Measurements from ENCODE around the gene RCBTB2.

GRCh38 chr13:48578516-48579164, 45.8 kb upstream of the RCBTB2 start:
- TF ChIP-seq, protein P1, sequence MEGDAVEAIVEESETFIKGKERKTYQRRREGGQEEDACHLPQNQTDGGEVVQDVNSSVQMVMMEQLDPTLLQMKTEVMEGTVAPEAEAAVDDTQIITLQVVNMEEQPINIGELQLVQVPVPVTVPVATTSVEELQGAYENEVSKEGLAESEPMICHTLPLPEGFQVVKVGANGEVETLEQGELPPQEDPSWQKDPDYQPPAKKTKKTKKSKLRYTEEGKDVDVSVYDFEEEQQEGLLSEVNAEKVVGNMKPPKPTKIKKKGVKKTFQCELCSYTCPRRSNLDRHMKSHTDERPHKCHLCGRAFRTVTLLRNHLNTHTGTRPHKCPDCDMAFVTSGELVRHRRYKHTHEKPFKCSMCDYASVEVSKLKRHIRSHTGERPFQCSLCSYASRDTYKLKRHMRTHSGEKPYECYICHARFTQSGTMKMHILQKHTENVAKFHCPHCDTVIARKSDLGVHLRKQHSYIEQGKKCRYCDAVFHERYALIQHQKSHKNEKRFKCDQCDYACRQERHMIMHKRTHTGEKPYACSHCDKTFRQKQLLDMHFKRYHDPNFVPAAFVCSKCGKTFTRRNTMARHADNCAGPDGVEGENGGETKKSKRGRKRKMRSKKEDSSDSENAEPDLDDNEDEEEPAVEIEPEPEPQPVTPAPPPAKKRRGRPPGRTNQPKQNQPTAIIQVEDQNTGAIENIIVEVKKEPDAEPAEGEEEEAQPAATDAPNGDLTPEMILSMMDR (IDR thresholded peaks at IDR 0.05; ENCODE audit: low read depth, low read length, poor library complexity, severe bottlenecking): no peak
- TF ChIP-seq EZH2phosphoT487 (IDR thresholded peaks at IDR 0.05; ENCODE audit: borderline replicate concordance, low read length): no peak

All from DOHH2 (cell line).